HG03045 (cell line): ENCODE measurements around the gene HOXA11.

Source experiments
- ATAC-seq: cut with Tn5 transposase; IDR thresholded peaks from one replicate; pipeline ENCODE4 v1.9.1; 2021; ENCODE audit warnings: mild to moderate bottlenecking, moderate library complexity; ENCODE audit not compliant: unreplicated experiment

The HOXA11 gene

DNA sequence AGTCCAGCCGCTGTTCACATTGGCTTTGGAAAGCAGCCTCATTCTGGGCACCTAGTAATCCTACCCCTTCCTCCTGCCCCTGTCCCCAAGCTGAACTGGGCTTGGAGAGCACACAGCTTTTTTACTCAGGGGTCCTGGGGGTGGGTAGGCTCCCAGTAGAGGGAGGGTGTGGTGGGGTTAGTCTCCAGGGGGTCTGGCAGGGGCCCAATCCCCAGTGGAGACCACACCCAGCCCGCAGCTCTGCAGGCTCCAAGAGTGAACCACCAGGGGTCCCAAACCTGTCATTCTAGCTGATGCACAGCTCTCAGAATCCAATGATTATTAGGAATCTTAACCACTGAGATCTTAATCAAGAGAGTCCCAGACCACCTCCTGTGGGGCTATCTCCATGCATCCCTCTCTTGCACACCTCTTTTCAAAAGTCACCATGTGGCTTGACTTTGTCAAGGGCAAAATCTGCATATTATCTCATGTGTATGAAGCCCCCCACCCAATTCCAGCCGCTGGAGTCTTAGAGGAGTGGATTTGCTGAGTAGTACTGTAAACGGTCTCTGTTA is 2.7 kb downstream of the HOXA11 start:
- no peak for ATAC-seq

DNA sequence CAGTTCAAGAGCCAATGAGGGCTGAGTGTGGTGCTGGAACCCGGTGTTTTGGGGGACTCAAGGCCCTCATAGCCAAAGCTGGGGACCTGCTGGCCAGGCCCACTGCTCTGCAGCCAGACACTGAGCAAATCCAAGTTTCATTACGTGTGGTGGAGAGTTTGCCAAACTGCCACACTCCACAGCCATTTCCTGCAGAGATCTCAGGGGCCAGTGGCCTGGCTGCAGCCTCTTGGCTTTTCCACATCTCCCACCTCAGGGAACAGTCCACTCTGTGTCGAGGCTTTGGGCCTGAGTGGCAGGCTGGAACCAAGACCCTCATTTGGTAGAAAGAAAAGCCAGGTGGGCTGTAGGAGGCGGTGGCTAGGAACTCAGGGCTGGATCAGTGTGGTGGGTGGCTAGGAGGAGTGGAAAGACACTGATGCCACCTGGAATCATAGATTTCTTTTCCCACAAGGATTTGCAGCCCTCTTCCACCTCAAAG is 3.2 kb downstream of the HOXA11 start:
- no peak for ATAC-seq

GRCh38 chr7:27180431-27181420 is 4.3 kb downstream of the HOXA11 start:
- no peak for ATAC-seq

- no peak for ATAC-seq
Observed at GRCh38 chr7:27179503-27180430, 5.3 kb downstream of the HOXA11 start.

GRCh38 chr7:27179030-27179429 is 6.0 kb downstream of the HOXA11 start:
- ATAC-seq, result no peak

- no peak for ATAC-seq
Observed at GRCh38 chr7:27178366-27178765, 6.7 kb downstream of the HOXA11 start.

GRCh38 chr7:27177795-27178320 is 7.2 kb downstream of the HOXA11 start:
- no peak for ATAC-seq

GRCh38 chr7:27176962-27177794 is 7.9 kb downstream of the HOXA11 start:
- ATAC-seq, result no peak

- ATAC-seq, result no peak
Observed at GRCh38 chr7:27176524-27176845, 8.5 kb downstream of the HOXA11 start.

GRCh38 chr7:27175626-27176523 is 9.2 kb downstream of the HOXA11 start:
- ATAC-seq, result no peak

DNA sequence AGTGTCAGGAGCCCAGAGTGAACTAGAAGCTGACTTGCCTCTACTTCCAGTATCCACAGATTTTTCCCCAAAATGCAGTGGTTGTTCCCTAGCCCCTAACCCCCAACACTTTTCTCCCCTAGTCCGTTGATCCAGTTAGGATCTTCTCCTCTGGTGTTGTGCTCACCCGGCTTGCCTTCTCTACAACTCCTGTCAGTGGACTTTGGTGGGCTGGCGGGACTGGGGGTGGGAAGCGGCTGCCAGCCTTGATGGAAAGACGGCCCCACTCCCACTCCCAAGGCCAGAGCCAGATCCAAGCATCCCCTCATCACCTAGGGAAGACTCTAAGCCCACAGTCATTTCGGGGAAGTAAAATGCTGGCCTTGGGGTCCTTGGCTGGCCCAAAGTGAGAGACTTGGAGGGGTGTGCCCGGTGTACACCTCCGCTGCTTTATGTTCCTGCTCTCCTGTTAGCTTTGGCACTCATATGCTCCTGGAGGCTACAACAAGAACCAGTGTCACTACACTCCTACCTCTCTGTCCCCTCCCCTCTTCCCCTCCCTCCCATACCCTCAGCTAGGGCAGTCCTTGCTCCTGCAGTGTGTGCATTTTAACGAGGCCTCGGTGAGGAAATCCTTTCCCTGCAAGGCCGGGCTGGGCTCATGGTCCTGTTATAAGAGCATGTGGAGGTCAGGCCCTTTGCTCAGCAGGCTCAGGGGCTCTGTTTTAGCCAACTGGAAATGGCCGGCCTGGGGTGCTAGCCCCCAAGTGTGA is 10.0 kb downstream of the HOXA11 start:
- ATAC-seq, result no peak

DNA sequence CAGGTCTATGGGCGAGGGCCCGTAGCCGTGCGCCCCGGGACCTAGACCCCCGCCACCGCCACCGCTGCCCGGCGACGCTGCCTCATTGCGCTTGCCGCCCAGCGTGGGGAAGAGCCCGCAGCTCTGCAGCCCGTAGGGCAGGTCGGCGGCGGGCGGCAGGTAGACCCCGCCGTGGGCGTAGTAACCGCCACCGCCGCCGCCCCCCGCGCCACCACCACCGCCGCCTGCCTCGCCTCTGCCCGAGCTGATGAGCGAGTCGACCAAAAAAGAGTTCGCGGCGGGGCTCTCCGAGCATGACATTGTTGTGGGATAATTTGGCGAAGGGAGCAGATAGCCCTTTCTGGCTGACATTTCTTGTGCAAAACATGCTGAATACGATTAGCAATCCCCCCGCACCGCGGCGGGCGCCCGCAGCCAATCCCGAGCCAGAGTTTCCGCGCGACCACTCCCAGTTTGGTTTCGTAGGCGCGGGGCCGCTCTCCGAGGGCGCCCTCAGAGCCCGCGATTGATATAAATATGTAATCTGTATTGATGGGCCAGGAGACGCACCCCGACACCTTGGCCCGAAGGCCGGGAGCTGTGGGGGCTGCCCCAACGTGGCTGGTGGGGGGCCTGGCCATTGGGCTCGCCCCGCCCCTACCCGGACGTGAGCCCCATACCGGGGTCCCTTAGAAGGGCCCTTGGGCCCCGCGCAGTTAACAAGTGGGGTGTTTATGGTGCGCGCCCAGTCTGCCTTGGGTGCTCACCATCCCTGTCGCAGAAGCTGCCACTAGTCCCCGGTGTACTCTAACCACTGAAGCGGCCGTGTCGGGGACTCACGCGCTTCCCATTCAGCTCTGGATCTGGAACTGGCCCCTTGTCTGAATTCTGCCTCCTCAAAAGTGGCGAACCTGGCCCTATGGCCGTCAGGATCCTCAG is 10.8 kb downstream of the HOXA11 start, which contains the start of gene HOXA10:
TSS of gene HOXA10 (minus strand) at position 365 of the 918 bp plus-strand sequence. CDS start at position 351, 14 bp downstream.
- no peak for ATAC-seq

DNA sequence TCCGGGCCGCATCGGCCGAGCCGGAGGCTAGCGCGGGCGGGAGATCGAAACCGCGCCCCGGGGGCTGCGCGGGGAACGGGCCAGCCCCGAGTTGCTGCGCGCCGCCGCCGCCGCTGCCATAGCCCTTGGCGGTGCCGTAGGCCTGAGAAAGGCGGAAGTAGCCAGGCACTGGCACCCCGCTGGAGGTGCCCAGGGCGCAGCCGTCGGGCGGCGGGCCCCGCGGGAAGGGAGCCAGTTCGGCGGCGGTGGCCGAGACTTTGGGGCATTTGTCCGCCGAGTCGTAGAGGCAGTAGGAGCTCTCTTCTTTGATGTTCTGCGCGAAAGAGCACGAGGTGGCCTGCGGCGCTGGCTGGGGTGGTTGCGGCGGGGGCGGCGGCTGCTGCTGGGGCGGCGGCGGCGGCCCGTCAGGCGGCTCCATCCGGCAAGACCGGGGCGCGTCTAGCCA is 11.5 kb downstream of the HOXA11 start:
- no peak for ATAC-seq

DNA sequence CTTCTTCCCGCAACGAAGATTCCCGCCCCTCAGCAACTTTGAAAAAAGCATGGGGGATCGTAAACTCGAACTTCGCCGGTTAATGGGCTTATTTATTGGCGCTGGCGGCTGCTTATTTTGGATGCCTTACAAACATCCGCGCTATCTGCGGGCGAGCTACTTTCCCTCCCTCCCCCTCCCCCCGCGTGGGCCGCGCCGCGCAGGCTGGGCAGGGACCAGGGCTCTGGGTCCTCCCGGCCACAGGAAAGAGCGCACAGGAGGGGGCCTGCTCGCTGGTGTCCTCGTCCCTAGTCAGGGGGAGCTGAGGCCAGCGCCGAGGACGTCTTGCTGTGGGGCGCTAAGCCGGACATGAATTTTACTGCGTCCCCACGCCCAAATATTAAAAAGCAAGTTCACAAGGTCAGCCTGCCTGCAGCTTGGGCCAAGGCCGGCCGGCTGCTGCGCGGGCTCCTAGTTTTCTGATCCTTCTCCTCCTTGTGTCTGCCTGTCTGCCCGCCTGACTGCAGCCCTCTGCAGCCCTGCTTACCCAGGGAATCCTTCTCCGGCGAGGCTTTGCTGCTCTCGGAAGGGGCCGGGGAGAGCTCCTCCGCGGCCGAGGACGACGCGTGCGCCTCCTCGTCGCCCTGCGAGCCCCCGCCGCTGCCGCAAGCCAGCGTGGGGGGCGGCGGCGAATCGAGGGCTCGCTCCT is 12.1 kb downstream of the HOXA11 start:
- no peak for ATAC-seq

- ATAC-seq, result no peak
Observed at GRCh38 chr7:27172315-27172774, 12.7 kb downstream of the HOXA11 start.

GRCh38 chr7:27171637-27172314 is 13.3 kb downstream of the HOXA11 start:
- ATAC-seq, result no peak
